ENCODE measurements around the gene NECAP2.
"Not testable (repeated sequence)": the region's sequence is repeated elsewhere in the genome, so short reads cannot be mapped to it uniquely, and the experiment has no call there.

NECAP2 gene

DNA sequence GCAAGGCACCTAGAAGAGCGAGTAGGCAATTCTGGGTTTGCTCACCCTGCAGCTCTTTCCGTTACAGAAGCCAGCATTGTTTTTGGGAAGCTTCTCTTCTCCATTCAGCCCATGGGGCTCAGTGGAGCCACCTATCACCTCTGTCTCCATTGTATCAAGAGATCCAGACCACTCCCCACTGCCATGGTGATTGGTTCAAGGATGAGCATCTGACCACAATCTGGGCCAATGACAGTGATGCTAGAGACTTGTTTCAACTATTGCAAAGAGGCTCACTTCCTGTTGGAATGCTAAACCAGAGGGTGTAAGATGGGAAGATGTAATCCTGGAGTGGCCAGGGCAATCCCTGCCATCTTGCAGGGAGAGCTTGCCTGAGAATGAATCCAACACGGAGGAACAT lies 9.9 kb upstream of the NECAP2 start:
- no peak for DNase-seq

DNA sequence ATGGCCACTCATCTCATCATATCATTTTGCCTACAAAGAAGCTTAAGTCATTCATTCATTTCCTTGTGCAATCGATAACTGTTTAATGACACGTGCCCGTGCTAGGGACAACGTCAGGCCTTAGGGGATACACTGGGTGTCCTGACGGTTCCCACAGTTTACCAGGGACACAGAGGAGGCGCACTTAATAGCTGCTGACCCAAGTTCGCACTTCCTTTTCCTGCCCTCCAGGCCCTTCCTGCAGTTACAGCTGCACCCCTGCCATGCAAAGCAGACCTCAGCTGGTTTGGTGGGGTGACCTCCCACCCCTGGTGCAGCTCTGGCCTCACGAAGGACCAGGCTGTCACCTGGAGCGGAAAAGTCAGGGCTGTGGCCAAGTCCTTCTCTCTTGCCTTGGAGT lies 7.5 kb upstream of the NECAP2 start:
- DNase-seq = no peak

DNA sequence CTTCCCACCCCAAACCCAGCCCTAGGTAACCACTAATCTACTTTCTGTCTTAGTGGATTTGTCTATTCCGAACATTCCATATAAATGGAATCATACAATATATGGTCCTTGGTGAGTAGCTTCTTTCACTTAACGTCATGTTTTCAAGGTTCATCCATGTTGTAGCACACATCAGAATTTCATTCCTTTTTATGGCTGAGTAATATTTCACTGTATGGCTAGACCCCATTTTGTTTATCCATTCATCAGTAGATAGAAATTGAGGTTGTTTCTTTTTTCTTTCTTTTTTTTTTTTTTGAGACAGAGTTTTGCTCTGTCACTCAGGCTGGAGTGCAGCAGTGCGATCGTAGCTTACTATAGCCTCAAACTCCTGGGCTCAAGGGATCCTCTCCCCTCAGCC lies 6.5 kb upstream of the NECAP2 start:
- DNase-seq = no peak

DNA sequence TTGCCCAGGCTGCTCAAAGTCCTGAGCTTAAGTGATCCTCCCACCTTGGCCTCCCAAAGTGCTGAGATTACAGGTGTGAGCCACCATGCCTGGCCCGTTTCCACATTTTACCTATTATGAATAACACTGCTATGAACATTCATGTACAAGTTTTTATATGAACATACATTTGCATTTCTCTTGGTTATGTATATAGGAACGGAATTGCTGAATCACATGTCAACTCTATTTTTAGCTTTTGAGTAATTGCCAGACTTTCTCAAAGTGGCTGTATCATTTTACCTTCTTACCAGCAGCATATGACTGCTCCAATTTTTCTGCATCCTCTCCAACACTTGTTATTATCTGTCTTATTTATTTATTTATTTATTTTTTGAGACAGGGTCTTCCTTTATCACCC lies 6.0 kb upstream of the NECAP2 start:
- DNase-seq = no peak

DNA sequence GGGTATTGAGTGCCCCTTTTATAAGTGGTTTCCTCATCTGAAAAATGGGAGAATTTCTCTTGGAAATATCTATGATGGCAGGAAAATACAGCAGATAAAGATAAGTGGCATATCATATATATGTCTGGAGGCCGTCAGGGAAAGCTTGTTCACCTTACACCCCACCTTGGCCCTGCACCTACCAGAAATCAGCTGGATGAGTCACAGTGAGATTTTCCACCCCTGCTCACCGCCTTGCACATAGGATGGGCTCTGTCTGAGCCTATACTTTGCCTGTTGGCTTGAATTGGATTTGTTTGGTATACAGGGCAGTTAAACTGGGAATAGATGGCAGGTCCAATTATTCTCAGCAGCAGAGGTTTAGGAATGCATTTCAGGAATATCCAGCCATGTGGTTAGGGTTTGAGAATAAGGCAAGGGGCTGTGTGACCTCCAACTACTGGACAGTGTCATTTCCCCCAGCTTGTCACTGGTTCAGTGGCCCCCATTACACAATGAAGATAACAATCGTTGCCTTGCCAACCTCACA lies 3.5 kb upstream of the NECAP2 start, which contains the start of gene SPATA21:
Gene SPATA21, minus strand, starts transcription at position 479 of the 529 bp plus-strand sequence. CDS start 6,053 bp downstream, outside the sequence.
- DNase-seq = no peak

DNA sequence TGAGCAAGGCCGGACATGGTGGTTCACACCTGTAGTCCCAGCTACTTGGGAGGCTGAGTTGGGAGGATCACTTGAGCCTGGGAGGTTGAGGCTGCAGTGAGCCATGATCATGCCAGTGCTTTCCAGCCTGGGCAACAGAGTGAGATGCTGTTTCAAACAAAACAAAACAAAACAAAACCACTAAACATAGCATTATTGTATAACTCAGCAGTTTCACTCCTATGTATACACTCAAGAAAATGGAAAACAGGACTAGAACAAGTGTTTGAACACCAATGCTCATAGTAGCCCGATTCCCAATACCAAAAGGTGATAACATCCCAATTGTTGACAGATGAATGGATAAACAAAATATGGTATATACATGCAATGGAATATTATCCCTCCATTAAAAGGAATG lies 2.0 kb upstream of the NECAP2 start:
- DNase-seq = no peak

DNA sequence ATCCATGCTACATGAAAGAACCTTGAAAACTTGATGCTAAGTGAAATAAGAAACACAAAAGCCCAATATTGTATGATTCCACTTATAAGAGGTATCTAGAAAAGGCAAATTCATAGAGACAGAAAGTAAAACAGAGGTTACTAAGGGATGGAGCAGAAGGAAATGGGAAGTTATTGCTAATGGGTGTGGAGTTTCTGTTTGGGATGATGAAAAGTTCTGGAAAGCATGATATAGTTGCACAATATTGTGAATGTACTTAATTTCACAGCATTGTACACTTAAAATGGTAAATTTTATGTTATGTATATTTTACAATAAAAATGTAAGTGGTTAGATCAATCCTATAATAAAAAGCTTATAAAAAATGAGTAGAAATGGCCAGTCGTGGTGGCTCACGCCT lies 1.6 kb upstream of the NECAP2 start:
- no peak for DNase-seq

DNA sequence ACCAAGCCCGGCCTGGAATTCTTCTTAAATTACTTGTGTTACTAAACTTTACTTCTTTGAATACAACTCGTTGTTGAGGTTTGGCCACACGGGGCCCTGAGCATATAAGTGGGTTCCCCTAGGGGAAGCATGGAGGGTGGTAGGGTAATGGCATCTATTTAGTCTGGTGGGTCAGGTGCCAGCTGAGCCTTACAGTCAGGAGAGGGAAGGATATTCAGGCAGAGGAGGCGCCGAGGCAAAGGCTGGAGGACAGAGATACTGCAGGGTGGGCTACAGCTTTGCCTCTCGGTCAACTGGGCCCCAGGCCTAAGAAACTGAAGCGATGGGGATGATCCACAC lies 424 bp upstream of the NECAP2 start:
- no peak for DNase-seq

DNA sequence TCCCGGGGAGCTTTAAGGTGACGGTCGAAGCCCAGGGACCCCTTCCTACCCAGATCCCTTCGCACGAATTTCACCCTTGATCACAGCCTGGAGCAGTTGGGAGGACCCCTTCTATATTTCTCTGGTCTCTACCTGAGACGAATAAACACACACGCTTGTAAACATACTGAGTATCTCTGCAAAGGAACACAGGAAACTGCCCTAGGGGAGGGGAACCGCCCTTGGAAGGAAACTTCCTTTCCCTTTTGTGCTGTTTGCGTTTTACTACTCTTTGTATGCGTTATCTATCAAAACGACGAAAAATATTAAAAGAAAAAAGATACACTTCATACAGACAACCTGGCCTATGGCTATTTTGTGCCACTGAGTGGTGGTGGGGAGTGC lies 750 bp downstream of the NECAP2 start:
- no peak for DNase-seq

DNA sequence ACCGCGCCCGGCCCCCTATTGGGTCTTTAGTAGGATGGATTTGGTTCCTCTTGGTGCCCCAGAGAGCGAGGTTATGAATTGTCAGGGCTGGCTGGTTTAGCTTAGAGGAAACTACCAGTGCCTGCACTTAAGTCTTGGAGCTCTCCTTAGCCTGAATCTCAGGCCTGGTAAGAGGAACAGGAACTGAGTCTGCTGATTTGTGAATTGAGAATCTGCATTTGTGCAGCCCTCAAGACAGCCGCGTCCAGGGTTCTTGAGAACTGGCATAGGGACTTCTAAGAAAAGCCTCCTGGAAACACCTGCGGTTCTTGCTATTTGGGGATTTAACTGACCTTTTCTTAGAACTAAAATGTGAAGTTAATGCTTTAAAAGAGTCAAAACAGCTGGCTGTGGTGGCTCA lies 1.7 kb downstream of the NECAP2 start:
- DNase-seq = no peak

DNA sequence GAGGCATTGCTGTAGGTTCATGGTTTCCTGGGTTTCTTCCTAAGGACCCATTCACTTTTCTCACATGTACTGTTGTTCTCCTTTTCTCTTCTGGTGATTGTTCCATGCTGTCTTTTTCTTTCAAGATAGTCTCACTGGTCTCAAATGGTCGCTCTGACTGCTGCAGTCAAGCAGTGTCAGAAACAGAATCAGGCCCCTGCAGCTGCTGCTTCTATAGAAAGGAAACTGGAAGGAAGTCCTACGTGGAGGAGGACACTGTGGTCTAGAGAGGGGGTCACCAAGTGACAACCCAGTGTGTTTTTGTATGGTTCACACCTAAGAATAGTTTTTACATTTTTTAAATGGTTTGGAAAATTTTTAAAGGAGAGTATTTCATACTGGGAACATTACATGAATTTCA lies 2.4 kb downstream of the NECAP2 start:
- no peak for DNase-seq

DNA sequence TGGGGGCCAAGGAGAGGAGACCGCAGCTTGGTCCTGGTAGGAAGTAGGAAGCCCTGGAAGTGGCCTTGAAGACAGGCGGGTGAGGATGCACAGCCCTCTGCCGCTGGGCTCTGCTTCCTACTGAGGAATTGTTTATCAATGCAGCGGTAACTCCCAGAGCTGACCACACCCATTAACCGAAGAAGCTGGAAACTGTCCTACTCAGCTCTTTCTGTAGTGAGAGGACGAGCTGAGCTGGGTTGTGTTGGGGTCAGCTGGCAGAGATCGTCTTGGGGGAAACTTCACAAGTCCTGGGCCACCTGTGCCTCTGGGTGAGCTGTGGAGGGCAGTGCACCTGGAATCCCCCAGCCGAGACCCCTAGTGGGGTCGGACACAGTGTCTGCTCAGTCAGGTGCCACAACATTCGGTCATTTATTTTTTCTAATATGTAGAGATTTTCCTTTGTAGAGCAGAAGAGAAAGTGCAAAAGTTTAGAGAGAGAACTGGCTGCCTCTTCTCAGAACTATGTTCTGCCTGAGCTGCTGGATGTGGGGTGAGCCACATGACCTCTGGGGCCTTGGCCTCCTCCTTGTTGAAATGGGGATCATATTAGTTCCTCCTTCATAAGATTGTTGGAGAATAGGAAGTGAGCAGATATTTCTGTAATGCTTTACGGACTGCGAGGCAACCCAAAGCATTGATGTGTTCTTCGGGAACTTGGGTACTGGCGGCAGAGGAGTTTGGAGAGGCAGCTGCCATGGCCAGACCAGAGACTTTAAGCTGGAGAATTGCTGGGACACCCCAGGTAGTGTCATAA lies 3.6 kb downstream of the NECAP2 start:
- DNase-seq = no peak

DNA sequence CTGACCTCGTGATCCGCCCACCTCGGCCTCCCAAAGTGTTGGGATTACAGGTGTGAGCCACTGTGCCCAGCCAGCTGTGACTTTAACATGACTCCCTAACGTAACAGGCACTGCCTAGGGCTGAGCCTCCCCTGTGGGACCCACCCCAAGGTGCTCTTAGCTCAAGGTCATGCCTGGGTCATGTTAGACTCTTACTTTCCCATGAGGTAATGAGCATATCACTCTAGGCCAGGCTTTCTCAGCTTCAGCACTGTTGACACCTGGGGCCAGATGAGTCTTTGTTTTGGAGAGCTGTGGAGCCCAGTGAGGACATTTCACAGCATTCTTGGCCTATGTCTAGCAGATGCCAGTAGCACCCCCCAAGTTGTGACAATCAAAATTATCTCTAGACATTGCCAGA lies 4.5 kb downstream of the NECAP2 start:
- no peak for DNase-seq

DNA sequence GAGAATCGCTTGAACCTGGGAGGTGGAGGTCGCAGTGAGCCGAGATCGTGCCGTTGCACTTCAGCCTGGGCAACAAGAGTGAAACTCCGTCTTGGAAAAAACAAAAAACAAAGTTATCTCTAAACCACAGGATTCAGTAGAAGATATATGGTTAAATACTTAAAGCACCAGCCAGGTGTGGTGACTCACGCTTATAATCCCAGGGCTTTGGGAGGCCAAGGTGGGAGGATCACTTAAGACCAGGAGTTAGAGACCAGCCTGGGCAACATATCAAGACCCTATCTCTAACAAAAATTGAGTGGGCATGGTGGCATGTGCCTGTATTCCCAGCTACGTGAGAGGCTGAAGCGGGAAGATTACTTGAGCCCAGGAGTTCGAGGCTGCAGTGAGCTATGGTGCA lies 5.6 kb downstream of the NECAP2 start:
- no peak for DNase-seq

DNA sequence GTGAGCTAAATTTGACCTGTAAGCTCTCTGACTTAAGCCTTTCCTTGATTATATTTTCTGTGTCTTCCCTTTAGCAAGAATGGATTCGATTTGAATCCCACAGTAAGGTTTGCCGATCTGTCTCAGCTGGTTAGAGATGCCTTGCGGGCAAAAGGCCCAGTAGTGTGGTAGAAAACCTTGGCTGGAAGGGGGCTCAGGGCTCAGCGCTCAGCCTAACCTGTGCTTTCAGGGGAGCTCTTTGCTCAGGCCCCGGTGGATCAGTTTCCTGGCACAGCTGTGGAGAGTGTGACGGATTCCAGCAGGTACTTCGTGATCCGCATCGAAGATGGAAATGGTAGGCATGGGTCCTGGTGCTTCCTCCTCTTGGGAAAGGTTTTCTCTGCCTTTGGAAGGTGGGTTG lies 7.1 kb downstream of the NECAP2 start:
- no peak for DNase-seq

DNA sequence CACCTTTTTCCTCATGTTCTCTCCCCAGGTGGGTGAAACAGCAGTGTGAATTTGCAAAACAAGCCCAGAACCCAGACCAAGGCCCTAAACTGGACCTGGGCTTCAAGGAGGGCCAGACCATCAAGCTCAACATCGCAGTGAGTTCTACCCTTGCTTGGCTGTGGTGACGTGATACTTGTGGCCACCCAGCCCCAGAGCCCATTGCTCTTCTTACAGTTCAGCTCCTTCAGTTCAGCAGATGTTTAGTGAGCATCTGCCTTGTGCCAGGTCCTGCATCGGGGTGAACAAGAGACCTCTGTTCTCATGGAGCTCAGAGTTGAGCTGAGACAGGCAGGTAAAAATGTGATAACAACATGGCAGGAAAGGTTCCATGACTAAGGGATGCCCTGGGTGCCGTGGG lies 8.5 kb downstream of the NECAP2 start:
- no peak for DNase-seq

DNA sequence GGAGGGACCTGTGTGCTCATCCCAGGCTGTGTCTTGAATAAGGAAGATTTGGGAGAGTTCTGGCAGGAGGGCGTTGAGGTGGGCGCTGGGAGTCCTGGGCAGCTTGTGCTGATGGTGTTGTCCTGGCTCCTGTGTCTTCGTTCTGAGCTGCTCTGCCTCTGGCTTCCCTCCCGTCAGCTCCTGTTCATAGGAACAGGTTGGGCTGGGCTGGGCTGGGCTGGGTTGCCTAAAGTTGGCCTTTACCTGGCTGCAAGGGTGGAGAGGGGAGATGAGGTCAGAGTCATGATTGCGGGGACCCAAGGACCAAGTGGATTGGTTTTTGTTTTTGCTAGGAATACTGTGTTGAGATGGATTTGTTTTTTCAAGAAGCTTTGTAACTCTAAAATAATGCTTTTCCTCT lies 9.1 kb downstream of the NECAP2 start:
- DNase-seq = no peak

DNA sequence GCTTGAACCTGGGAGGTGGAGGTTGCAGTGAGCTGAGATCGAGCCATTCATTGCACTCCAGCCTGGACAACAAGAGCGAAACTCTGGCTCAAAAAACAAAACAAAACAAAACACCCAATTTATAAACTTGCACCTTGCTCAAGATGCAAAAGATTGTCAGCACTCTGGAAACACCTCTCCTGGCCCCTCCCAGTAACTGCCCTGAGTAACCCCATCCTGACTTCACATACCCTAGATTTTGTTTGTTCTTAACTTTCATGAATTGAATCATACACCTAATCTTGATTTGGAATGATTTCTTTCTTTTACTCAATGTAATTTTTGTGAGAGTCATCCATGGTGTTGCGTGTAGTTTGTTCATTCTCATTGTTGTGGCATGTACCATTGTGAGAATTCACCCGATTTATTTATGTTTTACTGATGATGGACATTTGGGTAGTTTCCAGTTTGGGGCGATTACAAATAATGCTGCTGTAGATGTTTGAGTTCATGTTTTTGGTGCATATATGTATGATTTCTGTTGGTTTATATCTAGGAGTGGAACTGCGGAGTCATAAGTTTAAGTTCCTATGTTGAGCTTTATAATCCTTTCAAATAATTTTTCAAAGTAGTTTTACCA lies 10.4 kb downstream of the NECAP2 start:
- DNase-seq = no peak

DNA sequence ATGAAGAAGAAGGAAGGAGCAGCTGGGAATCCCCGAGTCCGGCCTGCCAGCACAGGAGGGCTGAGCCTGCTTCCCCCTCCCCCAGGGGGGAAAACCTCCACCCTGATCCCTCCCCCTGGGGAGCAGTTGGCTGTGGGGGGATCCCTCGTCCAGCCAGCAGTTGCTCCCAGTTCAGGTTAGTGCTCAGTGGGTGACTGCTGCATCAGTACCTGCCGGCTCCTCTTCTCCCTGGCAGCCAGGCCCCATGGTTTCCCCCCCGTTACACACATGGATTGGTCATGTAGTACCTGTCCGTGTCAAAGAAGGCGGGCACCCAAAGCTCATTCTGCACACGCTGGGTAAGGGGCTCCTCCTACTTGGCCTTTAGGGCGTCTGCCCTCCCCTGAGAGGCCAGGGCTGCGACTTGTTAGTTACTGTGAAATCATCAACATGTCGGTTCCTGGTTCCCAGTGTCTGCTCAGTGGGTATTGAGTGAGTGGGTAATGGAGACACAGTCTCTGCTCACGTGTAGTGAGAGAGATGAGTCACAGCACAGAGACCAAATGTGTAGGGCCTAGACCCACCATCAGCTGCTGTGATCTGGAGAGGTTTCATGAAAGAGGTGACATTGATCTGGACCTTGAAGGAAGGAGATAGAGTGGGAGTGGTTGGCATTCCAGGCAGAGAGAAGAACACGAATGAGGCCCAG lies 11.5 kb downstream of the NECAP2 start:
- no peak for DNase-seq

DNA sequence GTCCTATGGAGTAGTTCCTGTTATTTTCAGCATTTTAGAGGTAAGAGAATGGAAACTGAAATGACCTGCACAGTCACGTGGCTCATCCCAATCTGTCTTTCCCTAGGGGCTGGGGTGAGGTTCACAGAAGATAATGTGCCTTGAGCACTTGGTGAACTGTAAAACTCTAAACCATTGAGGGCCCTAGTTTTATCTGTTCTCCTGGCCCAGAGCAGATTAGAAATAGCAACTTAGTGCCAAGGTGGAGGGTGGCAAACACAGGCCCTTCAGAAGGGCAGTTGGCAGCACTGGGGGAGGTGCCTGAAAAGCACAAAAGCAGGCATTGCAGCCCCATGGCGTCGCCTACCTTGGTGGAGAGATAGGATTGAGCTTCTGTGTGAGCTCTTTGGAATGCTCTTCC lies 14.4 kb downstream of the NECAP2 start:
- not testable (repeated sequence) for DNase-seq

DNA sequence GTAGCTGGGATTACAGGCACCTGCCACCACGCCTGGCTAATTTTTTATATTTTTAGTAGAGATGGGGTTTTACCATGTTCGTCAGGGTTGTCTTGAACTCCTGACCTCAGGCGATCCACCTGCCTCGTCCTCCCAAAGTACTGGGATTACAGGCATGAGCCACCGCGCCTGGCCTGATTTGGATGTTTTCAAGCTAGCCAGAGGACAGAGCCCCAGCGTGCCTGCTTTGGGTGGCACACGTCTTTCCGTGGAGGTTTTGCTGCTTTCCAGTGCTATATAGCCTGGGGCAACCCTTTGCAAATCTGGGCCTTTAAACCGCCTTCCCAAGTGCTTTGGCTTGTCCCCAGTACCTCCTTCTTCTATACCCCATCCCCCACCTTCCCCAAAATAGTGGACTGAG lies 15.6 kb downstream of the NECAP2 start:
- not testable (repeated sequence) for DNase-seq

DNA sequence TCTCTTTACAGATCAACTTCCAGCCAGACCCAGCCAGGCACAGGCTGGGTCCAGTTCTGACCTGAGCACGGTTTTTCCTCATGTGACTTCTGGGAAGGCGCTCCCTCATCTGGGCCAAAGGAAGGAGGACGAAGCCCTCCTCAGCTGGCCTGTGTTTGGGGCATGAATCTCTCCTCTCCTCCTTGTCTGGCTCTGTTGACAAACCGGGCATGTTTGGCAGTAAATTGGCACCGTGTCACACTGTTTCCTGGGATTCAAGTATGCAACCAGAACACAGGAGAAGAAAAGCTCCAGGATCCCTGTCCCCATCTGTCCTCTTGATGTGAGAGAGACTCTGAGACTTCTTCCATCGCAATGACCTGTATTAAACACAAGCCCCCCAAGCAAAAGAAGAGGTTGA lies 18.3 kb downstream of the NECAP2 start:
- no peak for DNase-seq

DNA sequence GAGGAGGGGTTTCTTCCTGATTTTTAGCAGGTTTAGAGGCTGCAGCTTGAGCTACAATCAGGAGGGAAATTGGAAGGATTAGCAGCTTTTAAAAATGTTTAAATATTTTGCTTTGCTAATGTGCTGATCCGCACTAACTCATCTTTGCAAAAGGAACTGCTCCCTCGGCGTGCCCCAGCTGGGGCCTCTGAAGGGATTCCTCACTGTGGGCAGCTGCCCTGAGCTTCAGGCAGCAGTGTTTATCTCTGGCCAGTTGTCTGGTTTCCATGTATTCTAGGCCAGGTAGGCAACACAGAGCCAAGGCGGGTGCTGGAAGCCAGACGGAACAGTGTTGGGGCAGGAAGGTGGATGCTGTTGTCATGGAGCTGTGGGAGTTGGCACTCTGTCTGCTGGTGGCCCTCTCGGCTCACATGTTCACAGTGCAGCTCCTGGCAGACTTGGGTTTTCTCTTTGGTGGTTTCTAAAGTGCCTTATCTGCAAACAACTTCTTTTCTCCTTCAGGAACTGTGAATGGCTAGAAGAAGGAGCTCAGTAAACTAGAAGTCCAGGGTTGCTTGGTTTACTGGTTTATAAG lies 18.9 kb downstream of the NECAP2 start:
- DNase-seq = no peak

DNA sequence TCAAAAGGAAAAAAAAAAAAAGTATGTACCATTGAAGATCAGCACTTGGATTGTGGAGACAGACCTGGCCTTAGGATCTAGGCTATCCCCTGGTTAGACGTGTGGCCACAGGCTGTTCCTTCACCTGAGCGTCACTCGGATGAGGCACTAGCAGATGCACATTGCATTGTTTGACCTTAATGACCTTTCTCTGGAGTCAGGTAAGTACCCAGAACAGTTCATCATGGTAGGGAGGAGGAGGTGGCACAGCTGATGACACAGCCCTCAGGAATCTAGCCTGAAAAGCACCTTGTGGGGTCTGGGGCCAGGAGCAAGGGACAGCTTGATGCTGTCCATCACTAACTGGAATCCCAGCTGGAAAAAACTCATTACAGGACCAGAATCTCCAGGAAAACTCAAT lies 21.2 kb downstream of the NECAP2 start:
- no peak for DNase-seq

Measured in CD4-positive, alpha-beta T cell treated with Interleukin-21 for 1 hour (primary cell).